AG09309 (cell line): ENCODE results near the gene PSTPIP1.
A peak's percentile ranks its signal among the peaks of the same experiment; 100 is the strongest.

Source experiments
- DNase-seq: peaks from one replicate; pipeline ENCODE4 v3.0.0-alpha.2; 2010; ENCODE audit warnings: low read depth
- H3K4me3 ChIP-seq: 2 replicates; pipeline ENCODE4 v1.5.1; 2011; ENCODE audit warnings: mild to moderate bottlenecking, low read depth, low read length, moderate library complexity; ENCODE audit not compliant: control insufficient read depth
- CTCF ChIP-seq: IDR thresholded peaks from 2 replicates; pipeline ENCODE4 v1.5.1; 2011; ENCODE audit warnings: mild to moderate bottlenecking, low read depth, low read length, inconsistent platforms; ENCODE audit not compliant: insufficient read depth, control insufficient read depth; ENCODE audit errors: missing control alignments

The PSTPIP1 gene

GRCh38 chr15:77018796-77019505, 24.0 kb downstream of the PSTPIP1 start:
- TF ChIP-seq CTCF = no peak
- no peak overlapping the region for H3K4me3 ChIP-seq
- DNase-seq = no peak

GRCh38 chr15:77019521-77020331, 24.8 kb downstream of the PSTPIP1 start:
- no peak for DNase-seq
- no peak for TF ChIP-seq CTCF
- H3K4me3 ChIP-seq = no peak overlapping the region

- no peak overlapping the region for H3K4me3 ChIP-seq
- DNase-seq = no peak
- TF ChIP-seq CTCF = no peak
Observed at GRCh38 chr15:77020348-77021087, 25.6 kb downstream of the PSTPIP1 start.

GRCh38 chr15:77021088-77021481, 26.2 kb downstream of the PSTPIP1 start:
- no peak for TF ChIP-seq CTCF
- DNase-seq = no peak
- H3K4me3 ChIP-seq = no peak overlapping the region

- no peak for TF ChIP-seq CTCF
- H3K4me3 ChIP-seq = no peak overlapping the region
- DNase-seq = peak; percentile 17
Observed at GRCh38 chr15:77021803-77022381, 27.0 kb downstream of the PSTPIP1 start.
